ENCODE data around the gene KLHL26.

DNA sequence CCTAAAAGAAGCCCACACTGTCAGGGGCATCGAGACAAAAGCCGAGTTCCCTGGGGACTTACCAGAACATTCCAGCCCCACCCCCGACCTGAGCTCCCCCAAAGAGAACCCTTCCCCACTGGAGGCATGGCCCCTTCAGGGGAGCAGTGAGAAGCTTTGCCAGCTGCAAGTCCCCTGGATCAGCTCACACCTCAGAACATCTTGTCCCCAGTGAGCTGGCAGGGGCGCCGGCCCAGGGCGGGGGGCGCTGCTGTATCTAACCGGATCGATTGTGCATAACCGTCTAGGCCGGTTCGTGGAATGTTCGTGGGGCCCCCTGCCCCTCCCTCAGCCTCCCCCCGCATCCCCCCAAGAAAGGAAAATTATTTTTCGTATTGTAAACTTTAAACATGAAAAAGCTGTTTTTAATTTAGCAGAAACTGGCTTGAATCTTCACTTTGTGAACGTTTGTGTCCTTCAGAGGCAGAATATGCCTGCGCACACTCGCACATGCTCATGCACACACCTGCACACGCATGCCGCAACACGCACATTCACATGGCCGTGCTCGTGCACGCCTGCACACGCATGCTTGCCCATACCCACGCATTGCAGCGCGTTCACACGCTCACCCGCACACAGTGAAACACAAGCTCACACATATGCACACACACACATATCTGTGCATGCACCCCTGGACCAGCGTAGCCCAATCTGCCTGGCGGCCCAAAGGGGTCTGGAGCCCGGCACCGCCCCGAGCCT, 34.6 kb downstream of the KLHL26 start:
- no peak for TF ChIP-seq EP300 (IDR thresholded peaks at IDR 0.05; ENCODE audit: low read depth in 2 of 2, low read length in 2 of 2)
- TF ChIP-seq EP300 (CRISPR knock-in tag; IDR thresholded peaks at IDR 0.05; ENCODE audit: borderline replicate concordance), result no peak
- no peak for TF ChIP-seq CEBPB (IDR thresholded peaks at IDR 0.05; ENCODE audit: borderline replicate concordance, low read depth, low read length)
- no peak for TF ChIP-seq ZMAT3 (CRISPR knock-in tag; conservative IDR thresholded peaks at IDR 0.05)
- TF ChIP-seq HOXA5 (CRISPR knock-in tag; IDR thresholded peaks at IDR 0.05), result no peak
- TF ChIP-seq, protein P1, sequence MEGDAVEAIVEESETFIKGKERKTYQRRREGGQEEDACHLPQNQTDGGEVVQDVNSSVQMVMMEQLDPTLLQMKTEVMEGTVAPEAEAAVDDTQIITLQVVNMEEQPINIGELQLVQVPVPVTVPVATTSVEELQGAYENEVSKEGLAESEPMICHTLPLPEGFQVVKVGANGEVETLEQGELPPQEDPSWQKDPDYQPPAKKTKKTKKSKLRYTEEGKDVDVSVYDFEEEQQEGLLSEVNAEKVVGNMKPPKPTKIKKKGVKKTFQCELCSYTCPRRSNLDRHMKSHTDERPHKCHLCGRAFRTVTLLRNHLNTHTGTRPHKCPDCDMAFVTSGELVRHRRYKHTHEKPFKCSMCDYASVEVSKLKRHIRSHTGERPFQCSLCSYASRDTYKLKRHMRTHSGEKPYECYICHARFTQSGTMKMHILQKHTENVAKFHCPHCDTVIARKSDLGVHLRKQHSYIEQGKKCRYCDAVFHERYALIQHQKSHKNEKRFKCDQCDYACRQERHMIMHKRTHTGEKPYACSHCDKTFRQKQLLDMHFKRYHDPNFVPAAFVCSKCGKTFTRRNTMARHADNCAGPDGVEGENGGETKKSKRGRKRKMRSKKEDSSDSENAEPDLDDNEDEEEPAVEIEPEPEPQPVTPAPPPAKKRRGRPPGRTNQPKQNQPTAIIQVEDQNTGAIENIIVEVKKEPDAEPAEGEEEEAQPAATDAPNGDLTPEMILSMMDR (CRISPR knock-in tag; IDR thresholded peaks at IDR 0.05), result no peak
- TF ChIP-seq CHCHD3 (CRISPR knock-in tag; IDR thresholded peaks at IDR 0.05), result no peak
- TF ChIP-seq ELF1 (CRISPR knock-in tag; IDR thresholded peaks at IDR 0.05), result no peak
- TF ChIP-seq ZNF234 (CRISPR knock-in tag; conservative IDR thresholded peaks at IDR 0.05), result no peak
- TF ChIP-seq, protein P2, sequence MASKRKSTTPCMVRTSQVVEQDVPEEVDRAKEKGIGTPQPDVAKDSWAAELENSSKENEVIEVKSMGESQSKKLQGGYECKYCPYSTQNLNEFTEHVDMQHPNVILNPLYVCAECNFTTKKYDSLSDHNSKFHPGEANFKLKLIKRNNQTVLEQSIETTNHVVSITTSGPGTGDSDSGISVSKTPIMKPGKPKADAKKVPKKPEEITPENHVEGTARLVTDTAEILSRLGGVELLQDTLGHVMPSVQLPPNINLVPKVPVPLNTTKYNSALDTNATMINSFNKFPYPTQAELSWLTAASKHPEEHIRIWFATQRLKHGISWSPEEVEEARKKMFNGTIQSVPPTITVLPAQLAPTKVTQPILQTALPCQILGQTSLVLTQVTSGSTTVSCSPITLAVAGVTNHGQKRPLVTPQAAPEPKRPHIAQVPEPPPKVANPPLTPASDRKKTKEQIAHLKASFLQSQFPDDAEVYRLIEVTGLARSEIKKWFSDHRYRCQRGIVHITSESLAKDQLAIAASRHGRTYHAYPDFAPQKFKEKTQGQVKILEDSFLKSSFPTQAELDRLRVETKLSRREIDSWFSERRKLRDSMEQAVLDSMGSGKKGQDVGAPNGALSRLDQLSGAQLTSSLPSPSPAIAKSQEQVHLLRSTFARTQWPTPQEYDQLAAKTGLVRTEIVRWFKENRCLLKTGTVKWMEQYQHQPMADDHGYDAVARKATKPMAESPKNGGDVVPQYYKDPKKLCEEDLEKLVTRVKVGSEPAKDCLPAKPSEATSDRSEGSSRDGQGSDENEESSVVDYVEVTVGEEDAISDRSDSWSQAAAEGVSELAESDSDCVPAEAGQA (IDR thresholded peaks at IDR 0.05; ENCODE audit: low read depth), result no peak
- TF ChIP-seq, protein P2 (CRISPR knock-in tag; IDR thresholded peaks at IDR 0.05; ENCODE audit: borderline replicate concordance), result no peak
